ENCODE data around the gene PEX11A. TPM values are rescaled to one million over a fixed set of nuclear protein-coding genes. Genes with fewer than 3 reads are reported as not detected.

PEX11A gene
- total and polyA plus RNA-seq, 2 donors (not counting 3 experiments of a cell fraction or from before 2014, with no cell fraction given), result 3.2 to 4.4 TPM

- no TSS peak for BruUV-seq (replicated peaks)
- Histone ChIP-seq H3K36me3 (ENCODE audit: control insufficient read depth in 2 of 2, extremely low read depth in 1 of 2, insufficient read depth in 2 of 2, low read length in 2 of 2) (no peaks in the 10 kb centered on the region), H4K20me1 (replicated peaks; ENCODE audit: control insufficient read depth, extremely low read depth, insufficient read depth, low read length) (no peaks in the 10 kb centered on the region), H3K9me1 (replicated peaks; ENCODE audit: control insufficient read depth, extremely low read depth, insufficient read depth, low read length) (no peaks in the 10 kb centered on the region), H3K4me1 (ENCODE audit: control insufficient read depth, extremely low read depth, insufficient read depth, low read length) (peaks cover 16% of the 10 kb centered on the region), H3K4me2 (ENCODE audit: insufficient read depth, low read length) (no peak overlapping the region), H3K27me3 (ENCODE audit: control insufficient read depth in 2 of 2, insufficient read depth in 2 of 2, low read length in 2 of 2) (no peaks in the 10 kb centered on the region), H3K9ac (replicated peaks; ENCODE audit: extremely low read depth, insufficient read depth, low read length) (no peak overlapping the region), H3K9me3 (replicated peaks; ENCODE audit: control insufficient read depth, insufficient read depth, low read length) (no peaks in the 10 kb centered on the region), H3K79me2 (ENCODE audit: control insufficient read depth, insufficient read depth, low read length) (no peaks in the 10 kb centered on the region), H2AFZ (ENCODE audit: low read depth, low read length) (no peak overlapping the region), H3K4me3 (replicated peaks in 1 of 3; ENCODE audit: insufficient read depth in 1 of 3, low read depth in 1 of 3, low read length in 3 of 3) (no peak overlapping the region), H3K27ac (ENCODE audit: insufficient read depth, low read depth, low read length) (no peak overlapping the region)
- no peak for TF ChIP-seq FOS (IDR thresholded peaks at IDR 0.05; ENCODE audit: borderline replicate concordance, insufficient read depth, low read length)
- TF ChIP-seq GATA2 (IDR thresholded peaks at IDR 0.05; ENCODE audit: insufficient read depth, insufficient read length, low read depth, low read length), result no peak
- no peak for TF ChIP-seq CTCF (IDR thresholded peaks at IDR 0.05; ENCODE audit: extremely low read depth in 1 of 2, insufficient read depth in 1 of 2, low read depth in 1 of 2, low read length in 2 of 2)
- no peak for TF ChIP-seq MYC (IDR thresholded peaks at IDR 0.05; ENCODE audit: low read depth, low read length)
- TF ChIP-seq EZH2 (IDR thresholded peaks at IDR 0.05; ENCODE audit: borderline replicate concordance, low read depth, low read length, severe bottlenecking), result no peak
- no peak for TF ChIP-seq JUN (IDR thresholded peaks at IDR 0.05; ENCODE audit: borderline replicate concordance, insufficient read depth, insufficient read length, low read depth)
- no peak for TF ChIP-seq POLR2AphosphoS5 (IDR thresholded peaks at IDR 0.05; ENCODE audit: insufficient read depth, low read depth, low read length)
- no peak for TF ChIP-seq MAX (IDR thresholded peaks at IDR 0.05; ENCODE audit: insufficient read depth, insufficient read length)
- TF ChIP-seq POLR2A (IDR thresholded peaks at IDR 0.05; ENCODE audit: low read depth, low read length), result no peak
- POLR2A ChIA-PET, result no interaction called here
- no peak for FAIRE-seq
- no peak for DNase-seq (ENCODE audit: low read depth, low spot score)
- intact Hi-C loops (cut with micrococcal nuclease) (no loop called here), dilution Hi-C loops (cut with MboI; ENCODE audit: extremely low pct_ligation_motif_present, low sequenced_read_pairs) (no loop called here)
- CTCF ChIA-PET, result no interaction called here
These were observed 22.9 kb downstream of the PEX11A start for GRCh38 chr15:89667706-89667960.
